ENCODE data around the gene ELL. TPM values are rescaled to one million over a fixed set of nuclear protein-coding genes. Genes with fewer than 3 reads are reported as not detected.
"Not testable (repeated sequence)": the region's sequence is repeated elsewhere in the genome, so short reads cannot be mapped to it uniquely, and the experiment has no call there.

Gene ELL
- polyA plus RNA-seq, 10 donors: 12.2 to 17.7 (median 13.2) TPM

- not testable (repeated sequence) for DNase-seq
Observed at GRCh38 chr19:18402455-18403248, 119.2 kb downstream of the ELL start.

GRCh38 chr19:18401580-18402112 is 120.2 kb downstream of the ELL start:
- peak; percentile 56 to 94 (median 84) for DNase-seq

GRCh38 chr19:18399008-18399407 is 122.9 kb downstream of the ELL start:
- DNase-seq: no peak

GRCh38 chr19:18397242-18398202 is 124.3 kb downstream of the ELL start, which contains the start of gene LRRC25:
LRRC25 (minus strand) TSS chr19:18397622; CDS start chr19:18396963, 659 bp downstream.
- peak in 1 of 3 donors; percentile 69 for DNase-seq

- DNase-seq: peak in 1 of 3 donors; percentile 27
Observed at GRCh38 chr19:18396471-18397241, 125.2 kb downstream of the ELL start.

- no peak for DNase-seq
Observed at GRCh38 chr19:18393836-18394235, 128.0 kb downstream of the ELL start.

- DNase-seq: no peak
Observed at GRCh38 chr19:18392926-18393325, 128.9 kb downstream of the ELL start.

Other genes starting within 250 kb of the ELL start
- 1 to 10 TPM; 1.5 to 5.5 (median 3.0) TPM for gene IQCN, start 247.6 kb downstream of the ELL start, polyA plus RNA-seq (ENCODE audit: insufficient read length in 10 of 10)
- gene JUND, start 240.4 kb downstream of the ELL start, polyA plus RNA-seq (ENCODE audit: insufficient read length in 10 of 10): 100 to 1,000 TPM in 7 of 10 donors, 10 to 100 TPM in 3; 78.2 to 184 (median 137) TPM
- gene LSM4, start 199.0 kb downstream of the ELL start, polyA plus RNA-seq (ENCODE audit: insufficient read length in 10 of 10): 100 to 1,000 TPM in 1 of 10 donors, 10 to 100 TPM in 9; 65.1 to 100 (median 78.1) TPM
- 10 to 100 TPM in 5 of 10 donors, 1 to 10 TPM in 5; 8.6 to 15.8 (median 10.2) TPM for gene PGPEP1, start 181.5 kb downstream of the ELL start, polyA plus RNA-seq (ENCODE audit: insufficient read length in 10 of 10)
- 1 to 10 TPM in 3 of 10 donors, under 1 TPM in 7; 0.26 to 1.8 (median 0.84) TPM for gene GDF15, start 135.9 kb downstream of the ELL start, polyA plus RNA-seq (ENCODE audit: insufficient read length in 10 of 10)
- gene LRRC25, start 124.4 kb downstream of the ELL start, polyA plus RNA-seq (ENCODE audit: insufficient read length in 10 of 10): 1 to 10 TPM; 1.0 to 2.5 (median 1.5) TPM
- 100 to 1,000 TPM in 3 of 10 donors, 10 to 100 TPM in 7; 65.2 to 124 (median 96.0) TPM for gene SSBP4, start 102.7 kb downstream of the ELL start, polyA plus RNA-seq (ENCODE audit: insufficient read length in 10 of 10)
- 100 to 1,000 TPM in 9 of 10 donors, 10 to 100 TPM in 1; 99.2 to 163 (median 127) TPM for gene ISYNA1, start 83.9 kb downstream of the ELL start, polyA plus RNA-seq (ENCODE audit: insufficient read length in 10 of 10)
- gene FKBP8, start 21.5 kb upstream of the ELL start, polyA plus RNA-seq (ENCODE audit: insufficient read length in 10 of 10): 100 to 1,000 TPM in 8 of 10 donors, 10 to 100 TPM in 2; 80.2 to 170 (median 117) TPM
- 10 to 100 TPM; 53.0 to 83.0 (median 63.7) TPM for gene KXD1, start 35.8 kb upstream of the ELL start, polyA plus RNA-seq (ENCODE audit: insufficient read length in 10 of 10)
- 1,000 to 10,000 TPM in 9 of 10 donors, 100 to 1,000 TPM in 1; 951 to 1,390 (median 1,097) TPM for gene UBA52, start 49.8 kb upstream of the ELL start, polyA plus RNA-seq (ENCODE audit: insufficient read length in 10 of 10)
- gene REX1BD, start 66.7 kb upstream of the ELL start, polyA plus RNA-seq (ENCODE audit: insufficient read length in 10 of 10): 10 to 100 TPM; 17.4 to 43.2 (median 27.6) TPM
- 10 to 100 TPM in 6 of 10 donors, 1 to 10 TPM in 4; 3.2 to 29.6 (median 10.3) TPM for gene CRLF1, start 84.7 kb upstream of the ELL start, polyA plus RNA-seq (ENCODE audit: insufficient read length in 10 of 10)
- 10 to 100 TPM in 5 of 10 donors, 1 to 10 TPM in 5; 3.9 to 16.5 (median 10.0) TPM for gene TMEM59L, start 90.8 kb upstream of the ELL start, polyA plus RNA-seq (ENCODE audit: insufficient read length in 10 of 10)
- gene KLHL26, start 115.0 kb upstream of the ELL start, polyA plus RNA-seq (ENCODE audit: insufficient read length in 10 of 10): 1 to 10 TPM; 3.1 to 4.7 (median 3.6) TPM
- 10 to 100 TPM; 10.5 to 14.4 (median 11.5) TPM for gene CRTC1, start 161.6 kb upstream of the ELL start, polyA plus RNA-seq (ENCODE audit: insufficient read length in 10 of 10)

Data from muscle of back (tissue), 11 donors.